Measurements from ENCODE around the gene GNA12. TPM values are rescaled to one million over a fixed set of nuclear protein-coding genes. Genes with fewer than 3 reads are reported as not detected.

Gene GNA12
- total and polyA plus RNA-seq, 12 donors = 8.2 to 65.1 (median 42.9) TPM

DNA sequence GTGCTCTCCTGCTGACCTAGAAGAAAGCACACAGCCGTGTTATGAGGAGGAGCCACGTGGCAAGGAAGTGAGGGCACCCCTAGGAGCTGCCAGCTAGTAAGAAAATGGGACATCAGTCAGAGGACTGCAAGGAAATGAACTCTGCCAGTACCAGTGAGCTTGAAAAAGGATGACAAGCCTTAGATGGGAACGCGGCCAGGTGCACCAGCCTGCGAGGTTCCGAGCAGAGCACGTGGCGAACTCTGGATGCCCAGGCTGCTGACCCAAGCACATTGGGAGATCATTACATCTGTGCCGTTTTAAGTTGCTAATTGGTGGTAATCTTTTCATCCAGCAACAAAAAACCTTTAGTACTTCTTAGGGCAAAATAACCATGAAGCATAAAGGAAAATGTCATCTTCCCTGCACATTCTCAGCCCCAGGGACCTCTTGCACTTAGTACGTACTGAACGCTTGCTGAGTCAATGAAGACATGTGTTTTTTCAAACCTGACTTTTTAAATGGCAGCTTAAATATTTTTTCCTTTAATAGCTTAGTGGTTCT, 86.7 kb downstream of the GNA12 start:
- peak overlapping the region in 1 of 4 donors; percentile 18 for H3K4me3 ChIP-seq
- peaks cover 32 to 56% of the 10 kb centered on the region in 2 donors for H3K4me1 ChIP-seq (replicated peaks in 1 of 2)
- H3K27me3 ChIP-seq = no peaks in the 10 kb centered on the region
- H3K27ac ChIP-seq = peak overlapping the region; percentile 73 to 94 (median 84)
- DNase-seq = peak; percentile 84 to 95 (median 91)
- H3K36me3 ChIP-seq (replicated peaks in 1 of 2) = no peaks in the 10 kb centered on the region
- TF ChIP-seq, protein P1, sequence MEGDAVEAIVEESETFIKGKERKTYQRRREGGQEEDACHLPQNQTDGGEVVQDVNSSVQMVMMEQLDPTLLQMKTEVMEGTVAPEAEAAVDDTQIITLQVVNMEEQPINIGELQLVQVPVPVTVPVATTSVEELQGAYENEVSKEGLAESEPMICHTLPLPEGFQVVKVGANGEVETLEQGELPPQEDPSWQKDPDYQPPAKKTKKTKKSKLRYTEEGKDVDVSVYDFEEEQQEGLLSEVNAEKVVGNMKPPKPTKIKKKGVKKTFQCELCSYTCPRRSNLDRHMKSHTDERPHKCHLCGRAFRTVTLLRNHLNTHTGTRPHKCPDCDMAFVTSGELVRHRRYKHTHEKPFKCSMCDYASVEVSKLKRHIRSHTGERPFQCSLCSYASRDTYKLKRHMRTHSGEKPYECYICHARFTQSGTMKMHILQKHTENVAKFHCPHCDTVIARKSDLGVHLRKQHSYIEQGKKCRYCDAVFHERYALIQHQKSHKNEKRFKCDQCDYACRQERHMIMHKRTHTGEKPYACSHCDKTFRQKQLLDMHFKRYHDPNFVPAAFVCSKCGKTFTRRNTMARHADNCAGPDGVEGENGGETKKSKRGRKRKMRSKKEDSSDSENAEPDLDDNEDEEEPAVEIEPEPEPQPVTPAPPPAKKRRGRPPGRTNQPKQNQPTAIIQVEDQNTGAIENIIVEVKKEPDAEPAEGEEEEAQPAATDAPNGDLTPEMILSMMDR (IDR thresholded peaks at IDR 0.05) = no peak
- no peak for TF ChIP-seq POLR2A (IDR thresholded peaks at IDR 0.05)
- WGBS, 4 donors = 24 to 38% (median 29%) methylated on average over 11 of the region's 11 CpGs
- H3K9me3 ChIP-seq (replicated peaks in 1 of 3) = no peaks in the 10 kb centered on the region
- intact Hi-C loops (cut with DNase I) = loop anchor here in 1 of 2 donors (10.0 kb wide), 1 partner anchor 77 kb away; no protein-coding TSS in a partner anchor

DNA sequence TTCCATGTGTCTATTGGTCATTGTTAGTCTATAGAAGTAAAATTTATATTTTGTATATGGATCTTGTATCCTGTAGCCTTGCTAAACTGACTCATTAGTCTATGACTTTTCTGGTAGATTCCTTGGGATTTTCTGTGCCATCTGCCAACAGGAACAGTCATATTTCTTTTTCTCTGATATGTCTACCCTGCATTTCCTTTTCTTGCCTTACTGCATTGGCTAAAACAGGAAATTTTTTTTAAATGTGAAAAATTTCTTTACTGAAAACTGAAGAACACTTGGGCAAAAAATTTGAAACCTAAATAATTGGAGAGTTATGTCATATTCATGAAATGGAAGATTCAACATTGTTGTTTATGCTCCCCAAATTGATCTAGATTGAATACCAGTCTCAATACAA, 88.6 kb downstream of the GNA12 start:
- H3K36me3 ChIP-seq (replicated peaks in 1 of 2) = no peaks in the 10 kb centered on the region
- H3K27ac ChIP-seq = no peak overlapping the region
- no peaks in the 10 kb centered on the region for H3K9me3 ChIP-seq (replicated peaks in 1 of 3)
- H3K4me3 ChIP-seq = no peak overlapping the region
- TF ChIP-seq POLR2A (IDR thresholded peaks at IDR 0.05) = no peak
- TF ChIP-seq, protein P1 (IDR thresholded peaks at IDR 0.05) = no peak
- H3K27me3 ChIP-seq = no peaks in the 10 kb centered on the region
- peaks cover 26 to 59% of the 10 kb centered on the region in 2 donors for H3K4me1 ChIP-seq (replicated peaks in 1 of 2)
- intact Hi-C loops (cut with DNase I) = loop anchor here in 1 of 2 donors (10.0 kb wide), 1 partner anchor 79 kb away; no protein-coding TSS in a partner anchor
- DNase-seq = no peak

- Histone ChIP-seq H3K36me3 (replicated peaks in 1 of 2) (no peaks in the 10 kb centered on the region), H3K9me3 (replicated peaks in 1 of 3) (no peaks in the 10 kb centered on the region), H3K27ac (no peak overlapping the region), H3K4me3 (no peak overlapping the region), H3K27me3 (no peaks in the 10 kb centered on the region), H3K4me1 (replicated peaks in 1 of 2) (peaks cover 19 to 55% of the 10 kb centered on the region in 2 donors)
- 76 to 86% (median 83%) methylated on average over 10 of the region's 10 CpGs for WGBS, 4 donors
- peak in 1 of 7 donors; percentile 40 for DNase-seq
- TF ChIP-seq POLR2A (IDR thresholded peaks at IDR 0.05) = no peak
- TF ChIP-seq, protein P1 (IDR thresholded peaks at IDR 0.05) = no peak
- intact Hi-C loops (cut with DNase I) = loop anchor here in 1 of 2 donors (10.0 kb wide), 1 partner anchor 80 kb away; no protein-coding TSS in a partner anchor
Measured at GRCh38 chr7:2754912-2755311, 89.2 kb downstream of the GNA12 start.

DNA sequence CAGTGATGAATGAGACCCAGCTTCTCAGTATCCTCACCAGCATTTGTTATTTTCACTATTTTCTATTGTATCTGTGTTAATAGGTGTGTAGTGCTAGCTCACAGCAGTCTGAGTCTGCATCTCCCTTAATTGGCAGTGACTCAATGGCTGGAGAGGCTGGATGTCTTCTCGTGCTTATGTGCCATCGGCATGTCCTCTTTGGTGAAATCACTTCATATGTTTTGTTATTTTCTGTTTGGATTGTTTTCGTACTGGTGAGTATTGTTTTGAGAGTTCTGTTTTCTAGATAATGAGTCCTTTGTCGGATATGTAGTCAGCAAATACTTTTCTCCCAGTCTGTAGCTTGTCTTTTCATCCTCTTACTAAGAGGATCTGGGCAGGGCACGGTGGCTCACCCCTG, 90.0 kb downstream of the GNA12 start:
- TF ChIP-seq, protein P1 (IDR thresholded peaks at IDR 0.05) = no peak
- H3K27ac ChIP-seq = no peak overlapping the region
- WGBS, 4 donors = 82 to 95% (median 94%) methylated on average over 5 of the region's 5 CpGs

More for the DNA sequence above, 90.0 kb downstream of the GNA12 start:
- peak in 1 of 7 donors; percentile 0 for DNase-seq
- no peaks in the 10 kb centered on the region for H3K9me3 ChIP-seq (replicated peaks in 1 of 3)
- no peak overlapping the region for H3K4me3 ChIP-seq
- intact Hi-C loops (cut with DNase I) = loop anchor here in 1 of 2 donors (10.0 kb wide), 1 partner anchor 81 kb away; no protein-coding TSS in a partner anchor
- no peaks in the 10 kb centered on the region for H3K36me3 ChIP-seq (replicated peaks in 1 of 2)
- peaks cover 16 to 47% of the 10 kb centered on the region in 2 donors for H3K4me1 ChIP-seq (replicated peaks in 1 of 2)
- H3K27me3 ChIP-seq = no peaks in the 10 kb centered on the region

Measured in adrenal gland (tissue), 12 donors.